HG03460 (cell line): Measurements from ENCODE around the gene CSN2.

Experiments
- ATAC-seq: cut with Tn5 transposase; IDR thresholded peaks from one replicate; pipeline ENCODE4 v1.9.1; 2021; ENCODE audit not compliant: unreplicated experiment

CSN2 gene

GRCh38 chr4:69907151-69907550 is 58.4 kb downstream of the CSN2 start:
- no peak for ATAC-seq
